Astrocyte (in vitro differentiated cells and primary cell): ENCODE results near the gene PKP2.

Experiments used
- CTCF ChIP-seq: IDR thresholded peaks from 2 replicates; pipeline ENCODE4 v1.5.1; 2011; ENCODE audit warnings: low read depth, mild to moderate bottlenecking, inconsistent platforms, low read length, moderate library complexity; ENCODE audit not compliant: insufficient read depth
- EZH2 ChIP-seq: IDR thresholded peaks from 2 replicates; pipeline ENCODE4 v1.6.1; 2012; ENCODE audit warnings: mild to moderate bottlenecking, low read length, inconsistent platforms; ENCODE audit not compliant: insufficient read depth

DNA sequence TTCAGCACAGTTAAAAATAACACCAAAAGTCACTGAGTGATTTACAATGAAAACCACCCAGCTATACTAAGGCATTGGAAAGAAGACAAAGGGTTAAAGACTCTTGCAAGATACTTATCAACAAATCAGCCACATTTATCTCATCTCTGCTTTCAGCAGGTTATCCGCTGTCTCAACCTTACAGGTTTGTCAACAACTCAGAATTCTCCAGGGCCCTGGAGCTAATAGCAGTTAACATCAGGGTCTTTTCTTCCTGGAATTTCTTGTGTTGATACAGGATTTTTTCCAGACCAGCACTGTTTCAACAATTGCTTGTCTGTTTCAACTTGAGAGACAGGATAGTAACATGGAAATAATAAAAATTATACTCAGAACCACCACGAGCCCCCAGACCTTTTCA lies 3.5 kb downstream of the PKP2 start:
- TF ChIP-seq CTCF (no peak), EZH2 (no peak)
